Islet of Langerhans (tissue), 1 donor: ENCODE measurements around the gene MYOM3.

Source experiments
- FAIRE-seq: peaks from one replicate; lab custom pipeline; 2011; peaks lifted over from hg19 to GRCh38; lab: Jason Lieb, UNC

MYOM3 gene

DNA sequence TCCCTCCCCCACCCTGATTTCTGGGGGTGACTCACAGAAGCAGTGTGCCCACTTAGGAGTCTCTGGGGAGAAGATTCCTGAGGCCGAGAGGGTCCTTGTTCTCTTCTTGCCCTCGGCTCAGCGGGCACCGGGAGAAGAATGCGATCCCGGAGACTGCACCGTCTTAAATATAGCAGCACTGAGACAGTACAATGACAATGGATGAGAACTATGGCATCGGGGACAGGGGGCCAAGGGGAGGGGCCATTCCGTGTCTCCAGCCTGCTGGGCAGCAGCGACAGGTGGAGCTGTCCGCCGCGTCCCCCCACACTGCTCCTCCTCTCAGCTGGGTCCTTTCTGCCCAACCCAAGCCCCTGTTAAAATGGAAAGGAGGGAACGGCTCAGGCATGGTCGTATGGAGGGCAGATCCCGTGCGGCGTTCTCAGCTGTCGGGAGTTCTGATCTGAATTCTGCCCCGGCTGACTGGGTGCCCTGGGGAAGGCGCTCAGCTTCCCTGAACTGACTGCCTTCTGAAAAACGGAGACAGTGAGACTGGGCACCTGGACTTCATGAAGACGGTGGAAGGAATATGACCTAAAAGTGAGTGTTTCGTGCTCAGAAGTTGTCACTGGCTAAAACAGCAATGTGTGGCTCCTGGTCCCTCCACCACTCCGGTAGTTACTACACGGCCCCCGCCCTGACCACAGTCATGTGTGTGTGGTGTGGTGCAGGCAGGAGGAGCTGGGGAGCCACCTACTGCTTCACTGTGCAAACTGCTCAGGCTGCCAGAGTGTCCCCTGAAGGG is at the start of gene MYOM3:
MYOM3 (minus strand) TSS at position 140 of the 784 bp plus-strand sequence. CDS start 3,499 bp downstream, outside the sequence.
- FAIRE-seq, result no peak

DNA sequence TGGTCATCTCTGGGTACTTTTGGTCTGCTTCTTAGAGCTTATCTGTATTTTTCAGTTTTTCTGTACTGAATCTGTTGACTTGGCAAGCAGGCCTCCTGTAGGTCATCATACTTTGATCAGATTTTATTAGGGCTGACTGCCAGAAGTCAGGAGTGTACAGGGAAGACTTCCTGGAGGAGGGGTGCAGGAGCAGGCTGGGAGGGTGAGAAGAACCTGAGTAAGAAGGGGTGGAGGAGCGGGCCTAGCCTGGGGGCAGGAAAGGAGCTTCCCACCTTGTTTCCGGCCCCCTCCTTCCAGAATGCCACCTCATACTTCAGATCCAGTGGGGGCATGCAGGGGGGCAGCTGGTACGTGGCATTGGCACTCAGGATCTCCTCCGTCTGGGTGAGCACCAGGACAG is 49.3 kb upstream of the MYOM3 start:
- no peak for FAIRE-seq

DNA sequence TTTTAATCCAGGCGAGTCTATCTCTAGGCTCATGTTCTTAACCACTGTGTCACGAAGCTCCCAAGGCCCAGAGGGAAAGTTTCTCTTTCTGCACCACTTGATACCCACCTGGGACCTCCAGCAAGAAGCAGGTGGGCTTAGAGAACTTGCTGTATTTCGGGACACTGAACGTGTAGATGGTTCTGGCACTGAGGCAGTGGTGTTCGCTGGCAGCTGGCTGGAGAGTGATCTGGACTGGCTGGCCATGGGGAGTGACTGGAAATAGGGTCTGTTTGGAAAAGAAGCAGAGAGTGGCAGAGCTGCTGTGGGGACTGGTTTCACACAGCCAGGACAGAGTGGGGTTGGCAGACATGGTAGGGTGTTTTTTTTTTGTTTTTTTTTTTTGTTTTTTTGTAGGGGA is 47.4 kb upstream of the MYOM3 start:
- FAIRE-seq, result no peak

DNA sequence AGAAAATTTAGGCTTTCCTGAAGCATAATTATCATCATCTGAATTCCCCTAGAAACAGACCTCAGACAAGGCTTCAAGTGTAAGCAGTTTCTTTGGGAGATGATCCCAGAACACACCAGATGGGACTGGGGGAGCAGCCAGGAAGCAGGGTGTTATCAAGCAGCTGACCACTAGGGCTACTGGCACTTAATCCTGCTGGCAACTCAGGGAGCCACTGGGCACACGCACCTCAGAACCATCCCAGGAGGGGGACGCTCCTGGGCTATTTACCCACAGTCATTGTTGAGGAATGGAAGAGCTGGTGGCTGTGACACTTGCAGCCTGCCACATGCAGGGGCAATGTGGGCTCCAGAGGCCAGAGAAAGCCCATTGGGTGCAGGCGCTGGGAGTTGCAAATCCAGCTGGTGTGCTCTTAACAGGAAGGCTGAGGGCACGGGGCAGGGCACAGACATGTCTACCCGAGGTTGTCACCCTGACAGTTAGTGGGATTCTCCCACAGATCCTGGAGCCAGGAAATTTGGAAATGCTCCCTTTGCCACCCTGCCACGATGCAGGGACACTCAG is 46.1 kb upstream of the MYOM3 start:
- FAIRE-seq, result no peak

DNA sequence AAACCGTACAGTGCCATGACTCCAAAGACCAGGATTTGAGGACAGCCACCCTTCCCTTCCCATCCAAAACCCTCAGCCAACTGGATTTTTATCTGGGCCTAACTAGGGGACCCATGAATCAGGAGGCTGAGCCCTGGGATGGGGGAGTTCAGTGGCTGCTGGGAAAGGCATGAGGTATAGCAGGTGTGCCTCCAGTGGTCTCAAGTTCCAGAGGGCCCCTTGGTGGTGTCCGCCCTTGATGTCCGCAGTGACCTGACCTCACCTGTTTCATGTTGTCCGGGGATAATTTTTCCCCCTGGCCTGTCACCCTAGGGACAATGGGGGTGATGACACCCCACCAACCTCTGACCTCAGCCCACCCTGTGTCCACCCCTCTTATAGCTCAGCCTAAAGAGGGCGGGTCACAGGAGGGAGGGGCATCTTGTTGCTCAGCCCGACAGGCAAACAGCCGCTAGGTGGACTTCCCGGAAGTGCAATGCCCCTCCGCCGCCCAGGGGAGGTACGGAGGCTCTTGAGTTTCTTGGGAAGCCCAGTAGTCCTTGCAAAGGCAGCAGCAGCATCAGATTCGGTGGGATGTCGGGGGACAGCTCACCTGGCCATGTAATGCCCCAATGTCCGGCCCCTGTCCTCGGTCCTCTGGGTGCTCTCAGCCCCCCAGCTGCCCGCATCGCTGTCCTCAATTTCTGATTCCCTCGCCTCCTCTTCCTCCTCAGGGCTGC is 44.8 kb upstream of the MYOM3 start:
- FAIRE-seq, result no peak

DNA sequence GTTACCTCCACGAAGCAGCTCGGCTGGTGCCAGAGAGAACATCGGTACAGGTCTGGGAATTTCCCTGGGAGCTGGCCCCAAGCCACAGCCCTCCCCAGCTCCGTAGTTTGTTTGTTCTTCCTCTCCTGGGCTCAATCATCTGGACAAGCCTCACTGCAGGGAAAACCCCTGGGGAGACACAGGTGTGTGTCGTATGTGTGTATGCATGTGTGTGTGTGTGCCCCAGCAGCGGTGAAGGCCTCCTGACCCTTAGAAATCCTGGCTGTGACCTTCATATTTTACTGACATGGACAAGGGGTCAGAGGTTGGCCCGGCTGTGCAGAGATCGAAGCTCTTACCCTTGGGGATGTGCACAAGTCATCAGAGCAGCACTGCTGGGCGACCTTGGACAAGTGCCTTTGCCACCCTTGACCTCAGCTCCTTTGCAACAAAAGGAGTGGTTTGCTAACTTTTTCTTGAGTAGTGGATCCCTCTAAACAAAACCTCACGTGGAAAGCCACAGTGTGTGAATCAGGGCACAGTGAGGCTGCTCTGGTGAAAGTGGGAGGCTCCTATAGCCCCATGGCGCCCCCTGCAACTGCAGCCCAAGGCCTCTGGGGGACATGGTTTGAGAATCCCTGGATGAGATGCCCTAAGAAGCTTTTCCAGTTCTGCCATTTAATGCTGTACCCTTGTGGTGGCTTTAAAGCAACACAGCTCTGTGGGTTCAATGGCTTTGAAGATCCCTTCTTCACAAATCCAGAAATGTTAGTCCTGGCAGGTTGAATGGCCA is 43.3 kb upstream of the MYOM3 start:
- no peak for FAIRE-seq

DNA sequence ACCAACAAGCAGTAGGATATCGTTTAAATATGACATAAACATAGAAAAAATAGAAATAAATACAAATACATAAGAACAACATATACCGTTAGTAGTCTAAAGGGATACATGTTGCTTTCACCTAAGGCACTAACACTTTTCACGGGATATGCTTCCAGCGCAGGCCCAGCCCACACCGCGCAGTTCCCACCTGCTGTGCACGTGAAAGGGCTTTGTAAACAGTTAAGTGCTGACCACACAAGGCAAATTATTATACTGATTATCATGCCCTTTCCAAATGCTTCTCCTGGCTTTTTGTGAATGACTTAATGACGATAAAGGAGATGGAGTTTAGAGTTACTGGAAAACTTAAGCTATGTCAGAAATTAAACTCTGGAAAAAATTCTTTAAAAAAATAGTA is 42.3 kb upstream of the MYOM3 start:
- FAIRE-seq, result no peak

DNA sequence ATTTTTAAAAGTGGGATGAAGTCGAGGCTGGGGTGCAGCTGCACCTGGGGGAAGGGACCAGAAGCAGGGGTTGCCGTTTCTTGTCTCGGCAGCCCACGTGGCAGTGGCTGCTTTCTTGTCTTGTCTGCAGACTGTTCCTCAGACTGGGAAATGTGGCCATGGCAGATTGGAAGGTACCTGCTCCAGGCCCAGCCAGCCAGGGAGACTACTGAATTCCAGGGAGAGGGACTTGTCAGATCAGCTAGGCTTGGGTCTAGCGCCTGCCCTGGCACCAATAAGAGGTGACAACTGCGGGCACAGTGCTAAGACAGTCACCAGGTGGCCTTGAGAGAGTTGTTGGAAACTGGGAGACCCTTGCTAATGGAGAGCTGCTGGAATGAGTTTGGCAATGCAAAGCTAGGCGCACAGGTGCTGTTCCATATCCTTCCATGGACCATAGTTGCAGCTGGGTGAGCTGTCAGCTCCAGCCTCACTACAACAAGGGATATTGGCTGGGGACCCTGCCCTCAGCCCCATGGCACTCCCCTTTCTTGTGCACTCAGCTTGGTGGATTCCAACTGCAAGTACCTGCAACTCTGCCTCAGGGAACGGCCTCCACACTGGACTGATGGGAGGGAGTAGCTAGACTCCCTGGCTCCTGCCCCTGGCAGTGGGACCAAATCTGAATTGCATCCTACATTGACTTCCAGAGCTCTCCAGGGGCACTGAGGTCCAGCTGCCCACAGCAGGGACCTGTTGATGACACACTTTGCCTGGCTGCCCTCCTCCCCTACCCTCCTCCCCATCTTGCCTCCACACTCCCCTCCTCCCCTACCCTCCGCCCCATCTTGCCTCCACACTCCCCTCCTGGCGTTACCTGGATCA is 40.9 kb upstream of the MYOM3 start:
- no peak for FAIRE-seq

DNA sequence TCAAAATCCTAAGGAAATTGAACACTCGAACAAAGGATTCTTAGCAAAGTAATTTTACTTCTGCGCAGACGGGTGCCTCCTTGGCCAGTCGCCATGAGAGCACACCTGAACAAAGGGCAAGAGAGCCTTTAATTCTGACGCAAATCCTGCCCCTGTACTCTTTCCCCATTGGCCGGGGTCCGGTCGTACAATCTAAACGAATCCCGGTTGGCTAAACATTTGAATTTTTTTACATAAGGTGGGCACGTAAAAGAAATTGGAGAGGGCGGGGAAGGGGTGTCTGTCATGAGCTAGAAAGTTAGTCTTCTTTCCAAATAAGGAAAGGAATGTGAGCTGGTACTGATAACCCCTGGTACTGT is 39.2 kb upstream of the MYOM3 start:
- FAIRE-seq, result no peak

DNA sequence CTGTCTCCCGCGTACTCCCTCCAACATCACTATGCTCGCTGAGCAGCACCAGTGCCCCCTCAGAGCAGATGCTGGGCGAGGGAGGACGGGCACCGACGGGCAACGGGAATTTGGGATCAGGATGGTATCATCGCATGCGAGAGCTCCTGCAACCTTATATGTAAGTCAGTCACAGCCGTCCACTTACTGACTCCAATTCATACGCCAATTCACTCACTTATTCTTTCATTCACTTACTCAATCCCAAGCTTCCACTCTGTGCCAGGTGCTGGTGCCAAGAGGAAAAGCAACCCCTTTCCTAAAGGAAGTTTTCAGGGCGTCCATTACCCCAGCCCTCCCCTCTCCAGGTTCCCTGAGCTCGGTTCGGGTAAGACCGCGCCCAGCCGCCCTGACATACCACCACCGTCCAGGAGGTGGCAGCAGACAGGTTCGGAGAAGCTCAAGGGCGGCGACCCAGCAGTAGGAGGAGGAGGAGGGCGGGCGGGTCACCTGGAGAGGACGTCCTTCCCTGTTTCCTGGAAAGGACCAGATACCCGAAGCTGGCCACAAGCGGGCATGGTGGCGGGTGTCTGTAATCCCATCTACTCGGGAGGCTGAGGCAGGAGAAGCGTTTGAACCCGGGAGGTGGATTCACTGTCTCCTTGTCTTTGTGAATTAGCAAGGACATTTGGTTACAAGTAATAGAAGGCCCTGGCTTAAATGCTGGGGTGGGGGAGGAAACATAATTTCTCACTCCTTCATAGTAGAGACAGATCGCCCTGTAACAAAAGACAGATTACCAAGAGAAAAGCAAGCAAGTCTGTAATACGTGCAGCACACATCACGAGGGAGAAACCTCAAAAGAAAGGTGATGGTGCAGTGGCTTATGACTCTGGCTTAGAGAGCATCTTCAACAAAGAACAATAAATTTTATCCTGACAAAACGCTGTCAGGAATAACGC is 38.6 kb upstream of the MYOM3 start:
- no peak for FAIRE-seq

DNA sequence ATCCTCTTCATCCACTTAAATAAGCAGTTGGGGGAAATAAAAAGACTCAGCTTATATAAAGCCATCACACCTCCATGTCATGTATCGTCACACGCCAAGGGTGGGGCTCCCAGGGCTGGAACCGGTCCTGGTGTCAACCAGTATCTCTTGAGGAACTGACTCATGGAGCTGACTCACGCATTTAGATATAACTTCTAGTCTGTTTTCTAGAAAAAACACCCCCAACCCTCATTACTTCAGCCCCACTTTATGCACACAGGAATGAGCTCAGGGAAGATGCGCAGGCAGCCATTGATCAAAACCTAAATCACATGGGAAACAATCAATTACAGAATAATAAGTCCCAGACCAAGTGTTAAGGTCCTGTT is 37.9 kb upstream of the MYOM3 start:
- no peak for FAIRE-seq

DNA sequence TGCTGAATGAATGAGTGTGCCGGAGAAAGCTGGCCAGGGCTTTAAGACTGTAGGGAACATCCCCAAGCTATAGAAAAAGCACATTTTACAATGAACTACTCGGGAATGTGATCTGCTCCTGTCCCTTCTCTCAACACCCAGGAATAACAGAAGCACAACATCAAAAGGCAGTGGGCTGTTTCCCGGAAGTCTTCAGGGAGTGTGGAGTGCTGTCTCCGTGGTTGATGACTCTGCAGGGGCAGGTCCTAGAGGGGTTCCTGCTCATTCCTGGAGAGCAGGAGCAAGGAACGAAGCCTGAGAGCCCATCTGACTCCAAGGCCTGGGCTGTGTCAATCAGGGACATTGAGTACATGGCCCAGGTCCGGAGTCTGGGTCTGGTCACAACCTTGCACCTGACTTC is 35.9 kb upstream of the MYOM3 start:
- FAIRE-seq, result no peak

DNA sequence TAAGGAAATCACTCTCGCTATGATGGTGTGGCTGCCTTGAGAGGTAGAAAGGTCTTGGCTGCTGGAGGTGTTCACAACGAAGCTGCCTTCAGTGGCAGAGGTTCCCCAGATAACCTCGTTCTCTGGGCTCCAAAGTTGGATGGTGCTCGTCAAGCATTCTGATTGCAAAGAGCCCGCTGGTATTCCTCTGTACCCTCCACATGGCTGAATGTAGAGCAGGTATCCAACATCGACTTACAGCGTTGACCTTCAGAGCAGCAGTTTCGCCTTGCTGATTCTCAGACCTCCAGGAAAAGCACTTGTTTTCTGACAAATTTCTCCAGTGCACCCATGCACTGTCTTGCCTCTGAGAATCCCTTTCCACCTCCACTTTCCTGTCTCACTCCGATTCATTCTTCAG is 35.3 kb upstream of the MYOM3 start:
- FAIRE-seq, result no peak

DNA sequence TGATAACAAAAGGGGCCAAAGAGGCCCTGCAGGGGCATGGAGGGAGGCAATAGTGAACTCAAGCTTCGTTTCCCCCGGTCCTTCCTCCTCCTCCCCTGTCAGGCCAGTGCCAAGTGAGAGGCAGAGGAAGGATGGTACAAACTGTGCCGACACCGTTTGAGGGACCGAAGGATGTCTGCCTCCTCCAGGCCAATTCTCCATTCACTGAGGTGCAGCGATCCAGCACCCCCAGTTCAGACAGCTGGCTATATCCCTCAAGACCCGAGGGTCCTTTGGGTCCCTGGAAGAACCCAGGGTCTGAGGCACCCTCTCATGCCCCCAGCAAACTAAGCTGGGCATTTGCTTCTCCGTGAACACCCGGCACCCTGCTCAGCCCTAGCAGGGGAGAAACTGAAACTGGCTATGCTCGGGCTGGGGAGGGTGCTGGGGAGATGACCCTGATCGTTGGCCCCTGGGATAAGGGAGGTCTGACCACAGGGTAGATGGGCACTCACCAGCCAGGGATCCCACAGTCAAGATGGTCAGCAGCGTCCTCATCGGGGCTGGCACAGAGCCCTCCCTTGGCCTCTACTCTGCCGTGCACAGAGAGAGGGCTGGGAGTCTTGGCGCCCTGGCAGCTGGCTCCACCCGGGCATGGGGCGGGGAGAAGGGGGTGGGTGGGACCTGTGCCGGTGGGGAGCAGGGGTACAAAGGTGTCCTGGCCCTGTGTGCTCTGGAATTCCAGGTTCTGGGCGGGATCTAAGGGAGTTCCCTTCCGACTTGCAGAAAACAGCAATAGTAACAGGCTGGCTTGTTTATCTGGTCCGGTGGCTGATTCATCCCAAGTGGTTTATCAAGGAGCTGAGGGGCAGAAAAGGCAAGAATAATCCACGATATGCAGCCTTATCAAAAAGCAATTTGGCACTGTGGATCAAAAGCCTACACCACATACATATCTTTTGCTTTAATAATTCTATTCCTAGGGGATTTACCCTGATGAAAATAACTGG is 30.9 kb upstream of the MYOM3 start, which contains the start of gene IL22RA1:
IL22RA1 (minus strand) TSS at position 595 of the 989 bp plus-strand sequence; CDS start at position 537, 58 bp downstream.
- no peak for FAIRE-seq

DNA sequence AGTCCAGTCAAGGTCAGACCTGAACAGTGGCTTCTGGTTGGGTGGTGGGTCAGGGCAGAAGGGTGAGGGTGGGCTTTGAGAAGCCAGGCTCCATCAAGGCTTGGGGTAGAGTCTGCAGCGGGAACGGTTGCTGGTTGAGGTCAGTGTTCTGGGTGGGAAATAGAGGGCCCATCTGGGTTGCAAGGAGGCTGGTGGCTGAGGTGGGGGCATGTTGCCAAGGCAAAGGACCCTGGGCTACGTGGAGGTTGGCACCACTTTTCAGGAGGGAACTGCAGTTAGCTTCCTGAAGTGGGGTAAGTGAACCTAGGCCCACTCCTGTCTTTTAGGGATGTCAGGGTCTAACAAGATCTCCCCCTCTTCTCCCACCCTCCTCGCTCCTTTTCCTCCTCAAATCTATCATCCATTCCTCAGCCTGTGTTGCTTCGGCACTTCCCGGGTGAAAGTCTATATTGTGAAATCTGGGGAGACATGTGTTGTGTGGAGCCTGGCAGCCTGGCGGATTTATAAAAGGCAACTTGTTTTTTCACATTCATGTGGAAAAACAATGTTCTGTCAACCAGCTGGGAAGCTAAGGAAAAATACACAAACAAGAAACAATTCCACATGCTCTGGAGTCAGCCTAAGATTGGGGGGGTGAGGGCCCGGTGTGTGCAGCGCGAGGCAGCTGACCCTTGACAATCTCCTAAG is 29.5 kb upstream of the MYOM3 start:
- no peak for FAIRE-seq

DNA sequence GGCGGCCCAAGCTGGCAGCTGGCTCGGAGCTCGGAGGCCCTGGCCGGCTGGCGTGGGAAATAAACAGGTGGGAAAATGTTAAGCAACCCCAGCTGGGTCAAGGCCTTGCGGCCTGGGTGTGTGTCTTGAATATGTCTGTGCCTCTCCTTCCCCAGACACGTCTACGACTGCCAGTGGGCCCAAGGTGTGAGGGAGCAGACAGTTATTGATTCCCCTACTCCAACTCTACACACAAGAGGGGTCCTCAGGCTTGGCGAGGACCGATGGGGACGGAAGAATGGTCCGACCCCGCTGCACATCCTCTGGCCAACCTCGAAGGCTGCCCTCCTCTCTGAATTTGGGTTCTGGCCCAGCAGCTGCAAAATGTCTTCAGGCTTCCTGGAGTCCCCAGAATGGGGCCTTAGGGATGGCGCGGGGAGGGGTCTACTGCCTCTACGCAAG is 28.8 kb upstream of the MYOM3 start:
- no peak for FAIRE-seq

DNA sequence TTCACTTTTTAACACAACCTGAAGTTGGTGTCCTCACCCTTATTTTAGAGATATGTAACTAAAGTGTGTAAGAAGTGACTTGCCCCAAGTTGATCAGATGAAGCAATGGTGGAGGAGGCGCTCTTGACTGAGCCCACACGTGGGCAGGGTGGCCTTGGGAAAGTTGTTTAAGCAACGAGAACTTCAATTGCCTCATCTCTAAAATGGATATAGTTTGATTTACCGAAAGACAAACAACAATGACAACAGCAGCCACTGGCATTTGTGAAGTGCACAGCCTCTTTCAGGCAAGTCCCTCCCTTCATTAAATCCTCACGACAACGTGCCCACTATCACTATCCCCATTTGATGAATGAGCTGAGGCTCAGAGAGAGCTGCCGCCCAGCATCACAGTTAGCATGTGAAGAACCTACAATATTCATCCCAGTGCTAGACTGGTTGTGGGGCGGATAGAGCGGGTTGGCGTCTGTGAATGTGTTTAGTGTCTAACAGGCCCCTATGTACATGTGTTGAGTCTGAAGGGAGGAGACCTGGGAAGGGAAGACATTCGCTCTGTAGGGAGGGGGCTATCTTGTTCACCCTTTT is 28.0 kb upstream of the MYOM3 start:
- FAIRE-seq, result no peak

DNA sequence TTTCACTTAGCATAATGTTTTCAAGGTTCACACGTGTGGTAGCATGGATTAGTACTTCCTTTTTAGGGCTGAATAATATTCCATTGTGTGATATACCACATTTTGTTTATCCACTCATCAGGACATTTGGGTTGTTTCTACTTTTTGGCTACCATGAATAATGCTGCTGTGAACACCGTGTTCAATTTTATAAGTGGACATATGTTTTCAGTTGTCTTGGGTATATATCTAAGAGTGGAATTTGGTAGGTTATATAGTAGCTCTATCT is 27.2 kb upstream of the MYOM3 start:
- FAIRE-seq, result no peak
